Muscle layer of colon (tissue), 2 donors: ENCODE measurements around the gene FAM241B.

Experiments used
- H3K27ac ChIP-seq: one replicate; pipeline ENCODE4 v1.7.0; 2013; ENCODE audit warnings: low read depth, mild to moderate bottlenecking, low read length, moderate library complexity
- H3K27me3 ChIP-seq, 2 donors: one replicate each; pipeline ENCODE4 v1.7.0; 2013; ENCODE audit warnings: low read length in 2 of 2, mild to moderate bottlenecking in 2 of 2; ENCODE audit not compliant: insufficient read depth in 2 of 2, control insufficient read depth in 1 of 2
- H3K36me3 ChIP-seq: one replicate; pipeline ENCODE4 v1.7.0; 2013; ENCODE audit warnings: mild to moderate bottlenecking, low read length; ENCODE audit not compliant: insufficient read depth
- H3K4me1 ChIP-seq: one replicate; pipeline ENCODE4 v1.7.0; 2013; ENCODE audit warnings: mild to moderate bottlenecking, low read length; ENCODE audit not compliant: insufficient read depth
- H3K4me3 ChIP-seq, 2 donors: one replicate each; pipeline ENCODE4 v1.7.0; 2013; ENCODE audit warnings: low read length in 2 of 2, low read depth in 1 of 2, mild to moderate bottlenecking in 1 of 2, moderate library complexity in 1 of 2
- H3K9ac ChIP-seq: one replicate; pipeline ENCODE4 v1.7.0; 2013; ENCODE audit warnings: low read length
- H3K9me3 ChIP-seq: one replicate; pipeline ENCODE4 v1.7.0; 2013; ENCODE audit warnings: mild to moderate bottlenecking, low read length
- donor health status: abdominal sarcoma.
- donor health status: Adenocarcinoma of cecum.

Gene FAM241B

DNA sequence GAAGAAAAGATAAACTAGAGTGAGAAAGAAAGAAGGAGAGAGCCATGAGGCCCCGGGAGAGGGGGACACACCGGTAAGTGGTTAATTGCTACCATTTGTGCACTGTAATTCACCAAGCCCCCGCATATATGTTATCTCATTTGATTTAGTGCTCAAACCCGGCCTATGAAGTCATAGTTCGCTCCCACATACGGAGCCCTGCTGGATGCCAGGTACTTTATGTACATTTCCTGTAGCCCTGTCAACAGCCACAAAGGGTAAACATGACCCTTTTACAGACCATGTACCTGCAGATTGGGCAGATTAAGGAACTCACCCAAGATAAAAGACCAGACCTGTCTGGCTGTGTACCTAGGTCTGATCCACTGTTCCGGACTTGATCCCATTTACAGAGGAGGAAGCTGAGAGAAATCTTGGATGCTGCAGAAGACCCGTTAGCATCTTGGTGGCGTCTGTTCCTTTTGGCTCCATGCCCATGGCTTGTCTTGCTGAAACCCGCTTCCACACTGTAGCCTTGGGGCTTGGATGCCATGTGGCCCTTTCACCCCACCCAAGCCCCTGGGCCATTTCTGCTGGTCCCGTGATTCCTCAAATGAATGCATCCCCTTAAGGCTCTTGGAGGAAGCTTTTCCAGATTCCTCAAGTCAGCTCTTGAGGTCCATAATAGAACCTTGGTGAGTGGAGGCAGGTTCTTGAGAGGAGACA, 32.3 kb downstream of the FAM241B start:
- Histone ChIP-seq H3K4me1 (no peaks in the 10 kb centered on the region), H3K27me3 (no peaks in the 10 kb centered on the region), H3K9me3 (no peaks in the 10 kb centered on the region), H3K27ac (no peak overlapping the region), H3K4me3 (no peak overlapping the region), H3K9ac (no peak overlapping the region), H3K36me3 (no peaks in the 10 kb centered on the region)

DNA sequence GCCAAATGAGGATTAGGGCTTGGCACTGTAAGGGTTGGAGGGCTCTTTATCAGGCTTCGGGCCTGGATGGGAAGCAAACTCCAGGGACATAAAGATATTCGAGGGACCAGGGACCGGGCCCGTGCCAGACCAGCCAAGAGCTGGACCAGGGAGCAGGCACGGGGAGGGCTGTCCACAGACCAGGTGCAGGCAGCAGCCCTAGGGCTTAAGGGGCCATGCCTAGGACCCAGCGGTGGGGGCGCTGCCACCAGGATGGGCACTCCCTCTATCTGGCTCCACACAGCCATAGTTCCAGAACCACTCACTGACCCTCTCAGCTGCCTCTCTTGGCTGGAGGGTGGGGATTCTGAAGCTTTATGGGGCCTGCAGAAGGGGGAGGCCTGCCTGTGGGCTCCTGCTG, 32.9 kb downstream of the FAM241B start:
- H3K4me1 ChIP-seq: no peaks in the 10 kb centered on the region
- H3K9me3 ChIP-seq: no peaks in the 10 kb centered on the region
- no peaks in the 10 kb centered on the region for H3K27me3 ChIP-seq
- no peak overlapping the region for H3K9ac ChIP-seq
- no peak overlapping the region for H3K4me3 ChIP-seq
- no peaks in the 10 kb centered on the region for H3K36me3 ChIP-seq
- no peak overlapping the region for H3K27ac ChIP-seq

DNA sequence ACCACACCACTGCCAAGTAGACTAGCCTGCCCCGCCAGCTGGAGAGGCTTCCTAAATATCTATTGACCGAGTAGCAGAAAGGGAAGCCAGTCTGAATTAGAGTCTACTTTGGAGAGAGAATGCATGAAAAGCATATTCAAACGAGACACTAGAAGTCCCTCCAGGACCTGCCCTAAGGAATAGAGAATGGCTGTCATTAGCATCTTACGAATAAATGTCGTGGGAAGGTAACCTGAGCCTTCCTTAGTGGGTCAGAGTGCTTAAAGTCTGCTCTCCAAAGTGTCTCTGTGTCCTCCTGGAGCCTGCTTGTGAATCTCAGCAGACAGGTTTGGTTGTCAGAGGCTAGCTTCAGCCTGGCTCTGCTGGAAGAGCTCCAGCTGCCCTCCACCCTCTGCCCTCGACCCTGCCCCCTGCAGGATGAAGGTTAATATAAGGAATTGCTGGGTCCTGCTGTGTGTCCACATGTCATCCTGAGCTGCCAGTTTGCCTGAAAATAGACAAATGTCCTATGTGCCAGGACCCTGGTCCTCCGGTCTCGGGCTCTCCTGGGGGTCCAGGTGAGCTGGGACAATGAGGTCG, 33.4 kb downstream of the FAM241B start:
- Histone ChIP-seq H3K27me3 (no peaks in the 10 kb centered on the region), H3K4me1 (no peaks in the 10 kb centered on the region), H3K27ac (no peak overlapping the region), H3K9me3 (no peaks in the 10 kb centered on the region), H3K9ac (no peak overlapping the region), H3K4me3 (no peak overlapping the region), H3K36me3 (no peaks in the 10 kb centered on the region)

DNA sequence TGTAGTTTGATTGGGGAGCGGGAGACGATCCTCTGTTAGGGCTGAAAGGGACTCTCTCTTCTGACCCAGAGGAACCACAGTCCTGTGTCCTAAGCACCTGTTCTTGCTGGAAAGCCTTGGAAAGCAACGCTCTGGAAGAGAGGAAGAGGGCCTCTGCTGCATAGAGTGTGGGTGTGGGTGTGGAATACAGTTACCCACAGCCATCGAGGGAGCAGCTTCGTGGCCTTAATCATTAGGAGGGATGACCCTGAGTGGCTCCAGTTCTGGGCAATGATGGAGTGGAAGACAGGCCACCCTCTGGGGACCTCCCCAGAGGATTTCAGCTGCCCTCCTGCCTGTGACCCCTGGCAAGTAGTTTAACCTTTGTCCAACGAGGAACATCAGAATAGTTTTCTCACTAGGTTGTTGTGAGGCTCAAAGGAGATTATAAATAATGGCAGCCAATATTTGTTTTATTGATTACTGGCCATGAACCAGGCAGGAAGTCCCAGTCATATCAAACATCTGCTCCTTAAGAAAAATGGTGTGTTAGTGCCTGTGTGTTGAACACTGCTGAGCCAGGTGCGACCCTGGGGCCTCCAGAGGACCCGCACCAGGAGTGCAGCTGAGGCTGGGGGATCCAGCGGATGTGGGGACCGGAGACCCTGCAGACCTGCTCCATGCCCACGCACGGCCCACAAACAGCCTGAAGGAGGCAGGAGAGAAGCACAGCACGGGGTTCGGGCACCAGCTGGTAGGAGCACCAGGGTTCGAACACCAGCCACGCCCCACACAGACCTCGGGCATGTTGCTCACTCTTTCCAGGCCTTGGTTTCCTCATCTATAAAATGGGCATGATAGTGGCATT, 35.6 kb downstream of the FAM241B start:
- H3K9ac ChIP-seq: no peak overlapping the region
- no peaks in the 10 kb centered on the region for H3K4me1 ChIP-seq
- H3K27ac ChIP-seq: no peak overlapping the region
- H3K9me3 ChIP-seq: no peaks in the 10 kb centered on the region
- H3K4me3 ChIP-seq: no peak overlapping the region
- H3K27me3 ChIP-seq: no peaks in the 10 kb centered on the region
- no peaks in the 10 kb centered on the region for H3K36me3 ChIP-seq

DNA sequence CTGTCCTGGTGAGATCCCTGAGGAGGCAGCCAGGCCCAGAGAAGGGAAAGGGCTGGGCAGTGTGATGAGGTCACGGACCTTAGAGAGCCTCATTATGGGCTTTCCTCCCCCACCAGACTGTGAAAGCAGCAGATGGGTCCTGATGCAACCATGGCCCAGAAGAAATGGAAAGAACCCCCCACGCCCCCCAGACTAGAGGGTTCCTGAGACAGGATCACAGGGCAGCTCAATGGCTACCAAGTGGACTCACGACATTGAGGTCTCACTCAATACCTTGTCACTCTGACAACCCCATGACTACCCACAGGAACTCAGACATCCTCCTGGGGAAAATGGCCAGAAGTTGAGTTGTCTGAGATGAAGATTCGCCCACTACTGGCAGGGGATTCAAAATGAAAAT, 36.7 kb downstream of the FAM241B start:
- Histone ChIP-seq H3K36me3 (no peaks in the 10 kb centered on the region), H3K9me3 (no peaks in the 10 kb centered on the region), H3K4me1 (no peaks in the 10 kb centered on the region), H3K27ac (no peak overlapping the region), H3K4me3 (no peak overlapping the region), H3K9ac (no peak overlapping the region), H3K27me3 (no peaks in the 10 kb centered on the region)

DNA sequence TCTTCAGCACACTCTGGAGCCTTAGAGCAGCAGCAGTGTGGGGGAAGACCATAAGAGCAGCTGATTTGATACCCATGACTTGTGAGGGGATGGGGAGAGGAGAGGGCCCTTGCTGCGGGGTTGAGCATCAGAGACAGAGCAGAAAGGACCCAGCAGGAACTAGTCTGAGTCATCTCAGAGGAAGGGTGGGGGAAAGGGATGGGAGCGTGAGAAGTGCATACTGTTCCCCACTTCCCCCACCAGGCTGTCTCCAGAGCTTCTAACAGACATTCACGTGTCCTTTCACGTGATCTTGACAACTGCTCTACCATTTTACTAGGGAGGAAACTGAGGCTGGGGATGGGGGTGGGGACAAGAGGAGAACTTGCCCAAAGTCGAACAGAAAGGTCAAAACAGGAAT, 38.7 kb downstream of the FAM241B start:
- no peak overlapping the region for H3K9ac ChIP-seq
- H3K27me3 ChIP-seq: no peaks in the 10 kb centered on the region
- H3K36me3 ChIP-seq: no peaks in the 10 kb centered on the region
- no peak overlapping the region for H3K27ac ChIP-seq
- H3K9me3 ChIP-seq: no peaks in the 10 kb centered on the region
- H3K4me1 ChIP-seq: no peaks in the 10 kb centered on the region
- H3K4me3 ChIP-seq: no peak overlapping the region

DNA sequence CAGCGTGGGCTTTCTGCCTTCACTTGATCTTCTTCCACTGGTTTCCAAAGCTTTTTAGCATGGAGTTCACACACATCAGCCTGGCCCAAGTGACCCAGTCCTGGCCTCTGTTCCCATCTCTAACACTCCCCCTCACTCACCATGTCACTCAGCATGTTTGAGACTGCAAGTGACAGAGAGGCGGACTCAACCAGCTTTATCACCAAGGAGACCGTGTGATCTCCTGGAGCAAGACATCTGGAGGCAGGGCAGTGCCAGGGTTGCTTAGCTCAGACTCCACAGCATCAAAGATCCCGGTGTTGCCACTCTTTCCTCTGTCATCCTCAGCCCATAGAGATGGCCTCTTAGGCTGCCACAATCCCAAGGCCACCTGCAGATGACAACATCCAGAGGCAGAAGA, 39.4 kb downstream of the FAM241B start:
- Histone ChIP-seq H3K36me3 (no peaks in the 10 kb centered on the region), H3K4me3 (no peak overlapping the region)

DNA sequence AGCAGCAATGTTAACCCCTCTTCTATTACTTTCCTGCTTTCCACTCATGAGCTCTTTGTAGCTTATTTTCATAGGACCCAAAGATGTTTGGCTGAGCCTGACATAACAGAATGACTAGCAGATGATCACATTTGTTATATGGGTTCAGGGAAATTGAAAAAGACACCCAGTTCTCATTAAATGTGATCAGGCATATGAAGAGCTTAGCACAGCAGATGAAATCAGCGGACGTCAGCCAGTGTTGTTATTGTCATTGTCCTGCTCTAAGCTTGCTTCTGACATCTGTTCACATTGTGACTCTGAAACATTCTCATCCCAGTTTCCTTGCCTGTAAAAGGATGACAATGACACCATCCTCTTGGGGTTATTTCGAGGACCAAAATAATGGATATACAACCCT, 43.5 kb downstream of the FAM241B start:
- no peak overlapping the region for H3K9ac ChIP-seq
- H3K9me3 ChIP-seq: no peaks in the 10 kb centered on the region
- H3K27me3 ChIP-seq: peaks cover 4 to 8% of the 10 kb centered on the region in 2 donors
- H3K4me3 ChIP-seq: no peak overlapping the region
- no peaks in the 10 kb centered on the region for H3K36me3 ChIP-seq
- no peak overlapping the region for H3K27ac ChIP-seq
- no peaks in the 10 kb centered on the region for H3K4me1 ChIP-seq

More for the DNA sequence above, 39.4 kb downstream of the FAM241B start:
- H3K27ac ChIP-seq: no peak overlapping the region
- H3K9me3 ChIP-seq: no peaks in the 10 kb centered on the region
- H3K9ac ChIP-seq: no peak overlapping the region
- no peaks in the 10 kb centered on the region for H3K27me3 ChIP-seq
- H3K4me1 ChIP-seq: no peaks in the 10 kb centered on the region

DNA sequence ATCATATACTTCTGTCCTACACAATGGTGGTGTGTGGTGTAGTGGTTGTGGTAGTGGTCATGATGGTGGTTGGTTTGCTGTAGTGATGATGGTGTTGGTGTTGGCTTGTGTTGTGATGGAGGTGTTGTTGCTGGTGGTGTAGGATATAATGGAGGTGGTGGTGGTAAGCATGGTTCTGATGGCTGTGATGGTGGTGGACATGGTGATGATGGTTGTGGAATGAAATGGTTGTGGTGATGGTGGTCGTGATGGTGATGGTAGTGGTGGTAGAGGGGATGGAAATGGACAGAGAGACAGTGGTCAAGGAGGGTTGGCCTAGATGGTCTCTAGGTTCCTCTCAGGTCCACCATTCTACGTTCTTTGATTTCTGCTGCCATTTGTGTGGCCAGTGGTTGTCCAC, 44.7 kb downstream of the FAM241B start:
- Histone ChIP-seq H3K27ac (no peak overlapping the region), H3K4me3 (no peak overlapping the region), H3K9ac (no peak overlapping the region), H3K9me3 (no peaks in the 10 kb centered on the region), H3K4me1 (no peaks in the 10 kb centered on the region), H3K27me3 (peaks cover 4 to 8% of the 10 kb centered on the region in 2 donors), H3K36me3 (no peaks in the 10 kb centered on the region)

DNA sequence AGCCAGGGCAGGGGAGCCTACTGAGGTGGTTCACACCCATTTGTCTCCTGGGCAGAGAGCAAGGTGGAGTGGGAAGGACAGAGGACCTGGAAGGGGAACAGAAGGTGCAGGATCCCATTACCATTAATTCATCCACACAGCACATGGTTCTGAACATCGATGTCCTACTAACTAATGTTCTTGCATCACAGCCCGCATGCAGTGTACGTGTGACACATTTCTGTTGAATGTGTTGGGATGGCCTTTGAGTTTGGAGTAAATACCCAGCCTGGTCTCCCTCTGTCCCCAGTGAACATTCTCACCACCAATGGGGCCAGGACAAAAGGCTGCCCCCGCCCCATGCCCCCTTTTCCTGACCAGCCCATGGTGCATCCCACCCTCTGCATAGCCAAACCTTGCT, 46.3 kb downstream of the FAM241B start:
- Histone ChIP-seq H3K4me1 (no peaks in the 10 kb centered on the region), H3K9ac (no peak overlapping the region), H3K4me3 (no peak overlapping the region), H3K9me3 (no peaks in the 10 kb centered on the region), H3K36me3 (no peaks in the 10 kb centered on the region), H3K27me3 (peaks cover 4 to 8% of the 10 kb centered on the region in 2 donors), H3K27ac (no peak overlapping the region)

DNA sequence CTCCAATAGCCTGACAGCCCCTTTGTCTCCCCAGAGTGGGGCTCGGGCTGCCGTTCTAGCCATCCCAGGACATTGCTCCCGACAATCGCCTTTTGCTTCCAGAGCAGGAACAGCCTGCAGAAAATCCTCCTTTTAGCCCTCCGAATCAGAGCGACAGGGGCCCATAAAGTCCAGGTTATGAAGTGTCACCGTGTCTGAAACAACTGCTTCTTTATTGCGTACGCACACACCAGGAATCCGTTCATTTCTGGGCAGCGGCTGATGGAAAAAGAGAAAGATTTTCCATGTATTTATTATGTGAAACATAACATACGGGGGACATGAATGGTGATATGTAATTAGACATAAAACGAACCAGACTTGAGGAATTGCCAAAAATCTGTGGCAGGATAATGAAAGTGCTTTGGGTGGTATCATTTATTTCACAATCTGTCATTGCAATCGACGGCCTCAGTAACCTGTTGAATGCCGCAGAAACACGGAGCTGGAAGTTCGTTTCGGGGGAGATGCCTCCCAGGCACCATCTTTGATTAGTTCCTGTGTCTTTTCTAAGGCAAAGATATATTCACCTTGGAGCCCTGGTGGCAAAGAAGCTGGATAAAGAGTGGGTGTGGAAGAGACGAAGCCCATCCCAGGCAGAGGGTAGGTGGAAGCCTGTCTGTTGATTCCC, 48.1 kb downstream of the FAM241B start:
- peaks cover 4 to 8% of the 10 kb centered on the region in 2 donors for H3K27me3 ChIP-seq
- H3K9me3 ChIP-seq: no peaks in the 10 kb centered on the region
- H3K4me3 ChIP-seq: no peak overlapping the region
- H3K4me1 ChIP-seq: no peaks in the 10 kb centered on the region
- H3K9ac ChIP-seq: no peak overlapping the region
- H3K27ac ChIP-seq: no peak overlapping the region
- no peaks in the 10 kb centered on the region for H3K36me3 ChIP-seq
